NCI-H1417 (cell line): ENCODE data around the gene TEKT5.
A peak's percentile ranks its signal among the peaks of the same experiment; 100 is the strongest.
"Not testable (repeated sequence)": the region's sequence is repeated elsewhere in the genome, so short reads cannot be mapped to it uniquely, and the experiment has no call there.

Experiments
- DNase-seq, 3 experiments: peaks; one replicate each; lab custom pipeline; 2025; lab: John Stamatoyannopoulos, UW

TEKT5 gene

GRCh38 chr16:10633429-10633828 is 61.3 kb downstream of the TEKT5 start:
- DNase-seq: not testable (repeated sequence)

GRCh38 chr16:10631886-10632285 is 62.8 kb downstream of the TEKT5 start:
- no peak for DNase-seq

- DNase-seq: no peak
Measured at GRCh38 chr16:10629592-10629963, 65.2 kb downstream of the TEKT5 start.

GRCh38 chr16:10625595-10626357 is 69.0 kb downstream of the TEKT5 start:
- no peak for DNase-seq

- no peak for DNase-seq
Measured at GRCh38 chr16:10624527-10624926, 70.2 kb downstream of the TEKT5 start.

GRCh38 chr16:10623059-10623458 is 71.7 kb downstream of the TEKT5 start:
- no peak for DNase-seq

- DNase-seq: no peak
Measured at GRCh38 chr16:10622036-10622921, 72.5 kb downstream of the TEKT5 start.

GRCh38 chr16:10621216-10621949 is 73.3 kb downstream of the TEKT5 start:
- not testable (repeated sequence) for DNase-seq

GRCh38 chr16:10620120-10620519 is 74.6 kb downstream of the TEKT5 start:
- DNase-seq: no peak

- DNase-seq: no peak
Measured at GRCh38 chr16:10619271-10619849, 75.4 kb downstream of the TEKT5 start.

GRCh38 chr16:10618710-10619209 is 76.0 kb downstream of the TEKT5 start:
- no peak for DNase-seq

GRCh38 chr16:10617662-10618420 is 76.9 kb downstream of the TEKT5 start:
- peak in 1 of 3 experiments; percentile 5 for DNase-seq

GRCh38 chr16:10616756-10617640 is 77.7 kb downstream of the TEKT5 start:
- DNase-seq: no peak

- DNase-seq: no peak
Measured at GRCh38 chr16:10616419-10616755, 78.3 kb downstream of the TEKT5 start.

GRCh38 chr16:10614685-10615084 is 80.0 kb downstream of the TEKT5 start:
- DNase-seq: no peak

- DNase-seq: no peak
Measured at GRCh38 chr16:10613785-10614485, 80.8 kb downstream of the TEKT5 start.

- no peak for DNase-seq
Measured at GRCh38 chr16:10612649-10613179, 82.0 kb downstream of the TEKT5 start.

GRCh38 chr16:10611825-10612342 is 82.8 kb downstream of the TEKT5 start:
- no peak for DNase-seq
